ENCODE results near the gene NPR1. TPM values are rescaled to one million over a fixed set of nuclear protein-coding genes. Genes with fewer than 3 reads are reported as not detected.

Gene NPR1
- total and polyA plus RNA-seq, 2 of the 4 experiments (the other 2 are of a cell fraction) = 0.02 TPM; not detected in 1

- Histone ChIP-seq H4K8ac (ENCODE audit: low read depth in 2 of 2, low read length in 2 of 2) (no peak overlapping the region), H3K79me1 (ENCODE audit: low read depth in 1 of 2, low read length in 2 of 2) (peaks cover 14 to 24% of the 10 kb centered on the region in 2 experiments; a peak in 3 of 4 replicates), H4K20me1 (ENCODE audit: insufficient read depth, low read length) (no peaks in the 10 kb centered on the region), H3K9me1 (ENCODE audit: insufficient read depth, low read length) (no peaks in the 10 kb centered on the region; the same call in 1 of the 2 replicates), H3K23ac (ENCODE audit: low read depth, low read length) (no peak overlapping the region), H3K4me2 (ENCODE audit: low read depth, low read length) (peak overlapping the region; percentile 83), H3K9ac (ENCODE audit: low read depth, low read length) (peak overlapping the region; percentile 85; the same call in 1 of the 2 replicates), H3K4me1 (ENCODE audit: control insufficient read depth, insufficient read depth, low read length) (peaks cover 3% of the 10 kb centered on the region), H3K14ac (replicated peaks; ENCODE audit: low read depth, low read length) (no peak overlapping the region), H3K36me3 (ENCODE audit: control insufficient read depth, insufficient read depth, low read length) (peaks cover 33% of the 10 kb centered on the region), H2AFZ (replicated peaks; ENCODE audit: low read length, poor library complexity) (no peak overlapping the region), H2AK9ac (replicated peaks; ENCODE audit: low read depth, low read length, poor library complexity) (no peak overlapping the region), H3K9me3 (ENCODE audit: control insufficient read depth, insufficient read depth, low read length) (no peaks in the 10 kb centered on the region), H4K5ac (ENCODE audit: low read depth, low read length) (no peak overlapping the region), H2AK5ac (ENCODE audit: low read depth, low read length) (no peak overlapping the region), H2BK20ac (ENCODE audit: low read depth, low read length) (no peak overlapping the region), H2BK15ac (ENCODE audit: low read depth, low read length) (no peak overlapping the region), H2BK120ac (ENCODE audit: low read depth, low read length) (no peak overlapping the region), H2BK5ac (ENCODE audit: low read depth, low read length, poor library complexity, severe bottlenecking) (no peak overlapping the region), H3K18ac (ENCODE audit: low read depth, low read length) (no peak overlapping the region), H3K27me3 (ENCODE audit: control insufficient read depth, insufficient read depth, low read length) (no peaks in the 10 kb centered on the region), H4K91ac (ENCODE audit: insufficient read depth, low read depth, low read length) (no peak overlapping the region), H3K4ac (ENCODE audit: low read depth, low read length) (no peak overlapping the region), H3K56ac (ENCODE audit: extremely low read depth, insufficient read depth, low read length) (no peak overlapping the region), H3K27ac (ENCODE audit: insufficient read depth, low read length) (no peak overlapping the region), H3K4me3 (ENCODE audit: insufficient read depth, low read depth, low read length) (no peak overlapping the region)
- ChIA-PET POLR2A (ENCODE audit: unreplicated experiment) (no interaction called here), CTCF (interaction anchor here (1.1 to 1.5 kb wide), 2 partner anchors 26 to 87 kb away, joined by 3 to 4 read pairs; partner anchors contain the start of gene CHTOP)
- BruUV-seq (replicated peaks) = no TSS peak
- DNase-seq = no peak
- no CpG with 5 or more reads among the region's 9 CpGs for WGBS, 2 experiments (ENCODE audit: extremely low coverage in 2 of 2, insufficient read length in 1 of 2)
- in situ Hi-C loops (cut with MboI; ENCODE audit: low sequenced_read_pairs) = no loop called here
- intact Hi-C loops (cut with micrococcal nuclease) = loop anchor here (2.0 kb wide), 1 partner anchor 87 kb away; no protein-coding TSS in a partner anchor
- dilution Hi-C loops (cut with HindIII; ENCODE audit: low sequenced_read_pairs, unreplicated experiment) = no loop called here
- no peak for ATAC-seq (ENCODE audit: low read depth)
- TF ChIP-seq RAD21 (IDR thresholded peaks at IDR 0.05; ENCODE audit: low read length) (no peak), RCOR1 (IDR thresholded peaks at IDR 0.05; ENCODE audit: insufficient replicate concordance, low read length) (no peak), NFE2L2 (IDR thresholded peaks at IDR 0.05; ENCODE audit: low read depth, low read length) (no peak), RFX5 (IDR thresholded peaks at IDR 0.05; ENCODE audit: low read depth, low read length) (no peak), USF2 (IDR thresholded peaks at IDR 0.05; ENCODE audit: low read depth, low read length) (no peak)
These were observed 18.8 kb upstream of the NPR1 start for GRCh38 chr1:153659656-153660055.
